WTC11 (cell line): ENCODE measurements around the gene GREB1. TPM values are rescaled to one million over a fixed set of nuclear protein-coding genes. Genes with fewer than 3 reads are reported as not detected.

Source experiments
- ATAC-seq: fragments of 200-7000 bp; cut with Tn5 transposase; 2 replicates; pipeline ENCODE4 v1.10.0; 2021; ENCODE audit warnings: mild to moderate bottlenecking, moderate library complexity
- CTCF ChIA-PET: fragments of 300-600 bp; sonication (Branson Sonifier 250); formaldehyde crosslinking; loops from one replicate; lab custom pipeline; 2021; ENCODE audit warnings: antibody characterized with exemption; lab: Charles Lee
- POLR2A ChIA-PET: fragments of 350-600 bp; sonication (Branson Sonifier 250); formaldehyde crosslinking; loops from one replicate; lab custom pipeline; 2021; ENCODE audit warnings: antibody characterized with exemption; lab: Charles Lee
- DNase-seq: peaks from one replicate; pipeline ENCODE4 v3.0.0; 2021; ENCODE audit warnings: low spot score
- H3K27ac Mint-ChIP-seq: 2 replicates; pipeline ENCODE4 v1.8.0; 2021; ENCODE audit warnings: mixed read lengths
- H3K27me3 Mint-ChIP-seq: 2 replicates; pipeline ENCODE4 v1.8.0; 2021; ENCODE audit warnings: low read depth, mild to moderate bottlenecking, moderate library complexity, mixed read lengths
- H3K36me3 Mint-ChIP-seq: 2 replicates; pipeline ENCODE4 v1.8.0; 2021; ENCODE audit warnings: mixed read lengths
- H3K4me1 Mint-ChIP-seq: 2 replicates; pipeline ENCODE4 v1.8.0; 2022; ENCODE audit warnings: mixed read lengths
- H3K4me3 Mint-ChIP-seq: 2 replicates; pipeline ENCODE4 v1.8.0; 2021; ENCODE audit warnings: mild to moderate bottlenecking, moderate library complexity, mixed read lengths
- H3K9me3 Mint-ChIP-seq: 2 replicates; pipeline ENCODE4 v1.8.0; 2021; ENCODE audit warnings: mixed read lengths
- ARID4B ChIP-seq: sonication (generic); formaldehyde crosslinking; IDR thresholded peaks from 2 replicates; pipeline ENCODE4 v1.8.0; 2023; ENCODE audit warnings: missing genetic modification reagents, mild to moderate bottlenecking, borderline replicate concordance
- CTCF ChIP-seq: fragments of 200-600 bp; IDR thresholded peaks from 2 replicates; pipeline ENCODE4 v1.8.0; 2022; ENCODE audit warnings: antibody characterized with exemption
- FOXP1 ChIP-seq: sonication (generic); formaldehyde crosslinking; IDR thresholded peaks from 2 replicates; pipeline ENCODE4 v1.8.0; 2022; ENCODE audit warnings: missing genetic modification reagents, mild to moderate bottlenecking, moderate library complexity, borderline replicate concordance
- MXD4 ChIP-seq: fragments of 250-450 bp; sonication (Bioruptor Pico); IDR thresholded peaks from 2 replicates; pipeline ENCODE4 v1.8.0; 2021; ENCODE audit warnings: mild to moderate bottlenecking, moderate library complexity, borderline replicate concordance
- NFE2L1 ChIP-seq: sonication (generic); formaldehyde crosslinking; IDR thresholded peaks from 2 replicates; pipeline ENCODE4 v1.8.1; 2023; ENCODE audit warnings: missing genetic modification reagents
- SOX15 ChIP-seq: fragments of 250-450 bp; sonication (Bioruptor Pico); IDR thresholded peaks from 2 replicates; pipeline ENCODE4 v1.9.0; 2021; ENCODE audit warnings: mild to moderate bottlenecking
- SP1 ChIP-seq: sonication (generic); formaldehyde crosslinking; conservative IDR thresholded peaks from 2 replicates; pipeline ENCODE4 v1.8.1; 2022; ENCODE audit warnings: missing genetic modification reagents
- ZNF532 ChIP-seq: fragments of 250-450 bp; sonication (Bioruptor Pico); IDR thresholded peaks from 2 replicates; pipeline ENCODE4 v1.9.0; 2021; ENCODE audit warnings: mild to moderate bottlenecking, borderline replicate concordance
- total RNA-seq: library from RNA; stranded (reverse); gene quantifications from 3 replicates; pipeline ENCODE4 v1.2.3, GENCODE V29; 2021
- TF ChIP-seq, protein P1 (sequence below): sonication (generic); formaldehyde crosslinking; IDR thresholded peaks from 2 replicates; pipeline ENCODE4 v1.8.0; 2022; ENCODE audit warnings: mild to moderate bottlenecking, missing genetic modification reagents
- TF ChIP-seq, protein P2 (sequence below): sonication (generic); formaldehyde crosslinking; conservative IDR thresholded peaks from 2 replicates; pipeline ENCODE4 v1.8.1; 2023; ENCODE audit warnings: mild to moderate bottlenecking, low read depth, missing genetic modification reagents, moderate library complexity
- TF ChIP-seq, protein P3 (sequence below): fragments of 250-450 bp; sonication (Bioruptor Pico); conservative IDR thresholded peaks from 2 replicates; pipeline ENCODE4 v1.9.0; 2021; ENCODE audit warnings: mild to moderate bottlenecking
- TF ChIP-seq, protein P4 (sequence below): sonication (generic); formaldehyde crosslinking; IDR thresholded peaks from 2 replicates; pipeline ENCODE4 v1.8.0; 2022; ENCODE audit warnings: mild to moderate bottlenecking, missing genetic modification reagents

GREB1 gene
- total RNA-seq, 1 experiment from 2014 or later = 35.7 TPM

- no peaks in the 10 kb centered on the region for H3K9me3 Mint-ChIP-seq
- TF ChIP-seq MXD4 (CRISPR knock-in tag) (no peak), SOX15 (no peak)
- TF ChIP-seq, protein P1, sequence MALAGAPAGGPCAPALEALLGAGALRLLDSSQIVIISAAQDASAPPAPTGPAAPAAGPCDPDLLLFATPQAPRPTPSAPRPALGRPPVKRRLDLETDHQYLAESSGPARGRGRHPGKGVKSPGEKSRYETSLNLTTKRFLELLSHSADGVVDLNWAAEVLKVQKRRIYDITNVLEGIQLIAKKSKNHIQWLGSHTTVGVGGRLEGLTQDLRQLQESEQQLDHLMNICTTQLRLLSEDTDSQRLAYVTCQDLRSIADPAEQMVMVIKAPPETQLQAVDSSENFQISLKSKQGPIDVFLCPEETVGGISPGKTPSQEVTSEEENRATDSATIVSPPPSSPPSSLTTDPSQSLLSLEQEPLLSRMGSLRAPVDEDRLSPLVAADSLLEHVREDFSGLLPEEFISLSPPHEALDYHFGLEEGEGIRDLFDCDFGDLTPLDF = no peak
- TF ChIP-seq, protein P2, sequence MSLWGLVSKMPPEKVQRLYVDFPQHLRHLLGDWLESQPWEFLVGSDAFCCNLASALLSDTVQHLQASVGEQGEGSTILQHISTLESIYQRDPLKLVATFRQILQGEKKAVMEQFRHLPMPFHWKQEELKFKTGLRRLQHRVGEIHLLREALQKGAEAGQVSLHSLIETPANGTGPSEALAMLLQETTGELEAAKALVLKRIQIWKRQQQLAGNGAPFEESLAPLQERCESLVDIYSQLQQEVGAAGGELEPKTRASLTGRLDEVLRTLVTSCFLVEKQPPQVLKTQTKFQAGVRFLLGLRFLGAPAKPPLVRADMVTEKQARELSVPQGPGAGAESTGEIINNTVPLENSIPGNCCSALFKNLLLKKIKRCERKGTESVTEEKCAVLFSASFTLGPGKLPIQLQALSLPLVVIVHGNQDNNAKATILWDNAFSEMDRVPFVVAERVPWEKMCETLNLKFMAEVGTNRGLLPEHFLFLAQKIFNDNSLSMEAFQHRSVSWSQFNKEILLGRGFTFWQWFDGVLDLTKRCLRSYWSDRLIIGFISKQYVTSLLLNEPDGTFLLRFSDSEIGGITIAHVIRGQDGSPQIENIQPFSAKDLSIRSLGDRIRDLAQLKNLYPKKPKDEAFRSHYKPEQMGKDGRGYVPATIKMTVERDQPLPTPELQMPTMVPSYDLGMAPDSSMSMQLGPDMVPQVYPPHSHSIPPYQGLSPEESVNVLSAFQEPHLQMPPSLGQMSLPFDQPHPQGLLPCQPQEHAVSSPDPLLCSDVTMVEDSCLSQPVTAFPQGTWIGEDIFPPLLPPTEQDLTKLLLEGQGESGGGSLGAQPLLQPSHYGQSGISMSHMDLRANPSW = no peak
- TF ChIP-seq, protein P3, sequence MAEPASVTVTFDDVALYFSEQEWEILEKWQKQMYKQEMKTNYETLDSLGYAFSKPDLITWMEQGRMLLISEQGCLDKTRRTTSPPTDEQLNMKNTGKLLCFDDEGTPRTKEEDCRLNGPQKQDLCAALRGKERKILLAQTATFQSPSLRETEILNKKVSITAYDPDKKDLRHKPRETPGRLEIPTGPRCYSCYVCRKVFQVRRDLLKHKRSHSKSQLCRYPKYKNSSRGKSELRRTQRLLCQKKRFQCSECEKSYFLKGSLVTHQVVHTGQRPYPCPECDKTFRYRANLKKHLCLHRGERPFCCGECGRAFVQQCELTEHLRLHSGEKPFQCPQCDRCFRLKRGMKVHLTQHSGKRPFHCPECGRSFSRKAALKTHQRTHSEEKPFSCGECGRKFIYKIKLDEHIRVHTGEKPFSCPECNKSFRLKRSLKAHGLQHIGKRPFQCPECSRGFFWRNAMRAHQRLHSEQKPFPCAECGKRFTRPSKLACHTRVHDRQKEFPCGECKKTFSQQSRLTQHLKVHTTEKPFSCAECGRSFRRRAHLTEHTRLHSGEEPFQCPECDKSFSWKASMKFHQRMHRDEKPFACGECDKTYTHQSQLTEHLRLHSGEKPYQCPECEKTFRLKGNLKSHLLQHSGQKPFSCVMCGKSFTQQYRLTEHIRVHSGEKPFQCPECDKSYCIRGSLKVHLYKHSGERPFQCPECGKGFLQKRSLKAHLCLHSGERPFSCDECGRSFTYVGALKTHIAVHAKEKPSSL = no peak
- ChIA-PET CTCF (interaction anchor here (0.7 to 2.8 kb wide), 17 partner anchors 8 to 549 kb away, joined by 3 to 13 read pairs (median 5); partner anchors contain the start of gene NTSR2), POLR2A (interaction anchor here (0.9 to 1.0 kb wide), 2 partner anchors 10 to 66 kb away, joined by 3 read pairs; partner anchors contain the start of gene LPIN1)
- H3K4me1 Mint-ChIP-seq = peaks cover 60% of the 10 kb centered on the region
- no peak overlapping the region for H3K4me3 Mint-ChIP-seq
- DNase-seq = no peak
- no peak for ATAC-seq
- H3K27me3 Mint-ChIP-seq = no peaks in the 10 kb centered on the region
- no peaks in the 10 kb centered on the region for H3K36me3 Mint-ChIP-seq
- H3K27ac Mint-ChIP-seq = no peak overlapping the region
Observed at GRCh38 chr2:11680901-11681721, 147.3 kb downstream of the GREB1 start.

DNA sequence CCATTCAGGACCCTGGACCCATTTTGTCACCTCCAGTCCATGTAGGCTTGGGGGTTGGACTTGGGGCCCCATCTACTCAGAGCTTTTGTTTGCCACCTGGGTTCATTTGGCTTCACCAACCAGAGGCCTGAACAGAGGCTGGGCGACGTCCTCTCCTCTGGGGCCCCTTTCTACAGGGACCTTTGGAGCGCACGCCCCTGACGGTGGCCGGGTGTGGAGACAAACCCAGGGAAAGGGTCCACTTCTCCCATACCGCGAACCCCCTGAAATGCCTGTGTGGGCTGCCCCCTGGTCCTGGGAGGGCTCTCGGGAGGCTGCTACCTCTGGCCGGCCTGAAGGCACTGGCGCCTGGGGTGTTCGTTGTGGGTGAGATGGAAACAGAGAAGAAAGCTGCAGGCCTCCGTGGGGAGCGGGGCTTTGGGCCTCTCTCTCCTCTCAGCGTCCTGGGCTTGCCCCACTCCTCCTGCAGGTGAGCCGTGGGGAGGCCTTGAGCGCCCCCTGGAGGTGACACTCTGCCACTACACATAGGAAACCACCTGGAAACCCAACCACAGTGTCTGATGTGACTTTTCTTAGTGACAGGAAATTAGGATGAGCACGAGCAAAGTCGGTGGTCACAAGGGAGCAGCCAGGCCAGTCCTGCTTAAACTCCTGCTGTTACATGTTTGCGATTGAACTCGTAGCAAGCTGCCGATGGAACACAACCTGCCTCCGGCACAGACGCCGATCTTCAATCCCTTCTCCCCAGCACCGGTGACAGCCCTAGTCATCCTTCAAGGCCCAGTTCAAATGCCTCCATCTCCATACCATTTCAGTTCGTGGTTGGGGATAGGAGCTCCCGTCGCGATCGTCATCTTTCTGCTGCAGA is 148.1 kb downstream of the GREB1 start:
- ATAC-seq (peak; percentile 65), DNase-seq (peak; percentile 84)
- H3K36me3 Mint-ChIP-seq = no peaks in the 10 kb centered on the region
- H3K27me3 Mint-ChIP-seq = no peaks in the 10 kb centered on the region
- no peak overlapping the region for H3K4me3 Mint-ChIP-seq
- peaks cover 53% of the 10 kb centered on the region for H3K4me1 Mint-ChIP-seq
- ChIA-PET POLR2A (no interaction called here), CTCF (interaction anchor here (0.5 to 3.4 kb wide), 16 partner anchors 8 to 549 kb away, joined by 3 to 17 read pairs (median 9); partner anchors contain the start of gene NTSR2)
- H3K9me3 Mint-ChIP-seq = no peaks in the 10 kb centered on the region
- no peak overlapping the region; the same call in 1 of the 2 replicates for H3K27ac Mint-ChIP-seq
- TF ChIP-seq SP1 (CRISPR knock-in tag) = no peak
- TF ChIP-seq CTCF = peak; percentile 100
- no peak for TF ChIP-seq ZNF532 (CRISPR knock-in tag)
- 0 out of 2 replicates have a peak, but pooled peaks have one; percentile 40 for TF ChIP-seq ARID4B (CRISPR knock-in tag)
- TF ChIP-seq, protein P4, sequence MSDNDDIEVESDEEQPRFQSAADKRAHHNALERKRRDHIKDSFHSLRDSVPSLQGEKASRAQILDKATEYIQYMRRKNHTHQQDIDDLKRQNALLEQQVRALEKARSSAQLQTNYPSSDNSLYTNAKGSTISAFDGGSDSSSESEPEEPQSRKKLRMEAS (CRISPR knock-in tag) = 0 out of 2 replicates have a peak, but pooled peaks have one; percentile 22
- TF ChIP-seq FOXP1 = no peak
- no peak for TF ChIP-seq NFE2L1 (CRISPR knock-in tag)
